Panc1 (cell line): Measurements from ENCODE around the gene HSD17B2. TPM values are rescaled to one million over a fixed set of nuclear protein-coding genes. Genes with fewer than 3 reads are reported as not detected.
"Not testable (repeated sequence)": the region's sequence is repeated elsewhere in the genome, so short reads cannot be mapped to it uniquely, and the experiment has no call there.

ENCODE experiments used
- ATAC-seq: fragments of 200-7000 bp; cut with Tn5 transposase; 2 replicates; pipeline ENCODE4 v1.9.1; 2020; ENCODE audit warnings: mild to moderate bottlenecking, moderate library complexity
- BruUV-seq: library from RNA; stranded (reverse); fragments of 400-500 nt; replicated peaks from 2 replicates; lab custom pipeline; 2021; lab: Mats Ljungman, UMichigan
- CTCF ChIA-PET: fragments of 300-600 bp; sonication (Branson Sonifier 250); formaldehyde crosslinking; loops from one replicate; lab custom pipeline; 2022; ENCODE audit warnings: antibody characterized with exemption; lab: Charles Lee
- POLR2A ChIA-PET: fragments of 300-600 bp; sonication (Branson Sonifier 250); formaldehyde crosslinking; loops from one replicate; lab custom pipeline; 2022; ENCODE audit warnings: antibody characterized with exemption; lab: Charles Lee
- DNase-seq: peaks from one replicate; pipeline ENCODE4 v3.0.0-alpha.2; 2010; ENCODE audit warnings: low read depth, low spot score
- H3K27ac ChIP-seq: 2 replicates; pipeline ENCODE4 v1.5.1; 2011; ENCODE audit warnings: mild to moderate bottlenecking, low read length, inconsistent platforms
- H3K27me3 ChIP-seq: fragments of 200-500 bp; sonication (Bioruptor generic); 2 replicates; pipeline ENCODE4 v1.6.0; 2014; ENCODE audit warnings: low read length, inconsistent platforms; ENCODE audit not compliant: control insufficient read depth, insufficient read depth
- H3K36me3 ChIP-seq: fragments of 200-500 bp; sonication (Bioruptor generic); 2 replicates; pipeline ENCODE4 v1.5.1; 2014; ENCODE audit warnings: inconsistent platforms, mild to moderate bottlenecking, low read length, moderate library complexity; ENCODE audit not compliant: control insufficient read depth, insufficient read depth
- H3K4me1 ChIP-seq: 2 replicates; pipeline ENCODE4 v1.5.1; 2011; ENCODE audit warnings: inconsistent platforms, mild to moderate bottlenecking, low read length, moderate library complexity; ENCODE audit not compliant: control insufficient read depth, insufficient read depth
- H3K4me3 ChIP-seq, 2 experiments: 2 replicates each; pipeline ENCODE4 v1.5.1; 2011 to 2012; ENCODE audit warnings: low read depth in 2 of 2, low read length in 2 of 2, mild to moderate bottlenecking in 2 of 2, inconsistent platforms in 1 of 2, moderate library complexity in 1 of 2
- H3K9me3 ChIP-seq: fragments of 200-500 bp; sonication (Bioruptor generic); 2 replicates; pipeline ENCODE4 v1.5.1; 2014; ENCODE audit warnings: low read depth, mild to moderate bottlenecking, inconsistent platforms, low read length, moderate library complexity; ENCODE audit not compliant: control insufficient read depth, insufficient read depth
- CTCF ChIP-seq: fragments of 450-650 bp; IDR thresholded peaks from 2 replicates; pipeline ENCODE4 v1.5.1; 2017; ENCODE audit warnings: mild to moderate bottlenecking
- POLR2AphosphoS5 ChIP-seq: IDR thresholded peaks from 2 replicates; pipeline ENCODE4 v1.6.1; 2012; ENCODE audit warnings: mild to moderate bottlenecking, low read depth, low read length, moderate library complexity
- SIN3A ChIP-seq: IDR thresholded peaks from 2 replicates; pipeline ENCODE4 v1.6.1; 2012; ENCODE audit warnings: low read depth, mild to moderate bottlenecking, low read length, moderate library complexity, borderline replicate concordance; ENCODE audit not compliant: insufficient read depth
- TCF7L2 ChIP-seq: IDR thresholded peaks from 2 replicates; pipeline ENCODE4 v1.6.1; 2011; ENCODE audit warnings: mild to moderate bottlenecking, low read depth, low read length, inconsistent platforms
- in situ Hi-C: cut with HindIII; loops from 2 replicates; pipeline ENCODE4 v1.10.0; 2016; ENCODE audit warnings: low sequenced_read_pairs, low pct_unique_long_range_greater_than_20kb
- intact Hi-C: fragments of 100-400 bp; cut with micrococcal nuclease; formaldehyde crosslinking; loops from one replicate; pipeline ENCODE4 v1.10.0; 2022; ENCODE audit not compliant: unreplicated experiment
- total RNA-seq: library from RNA; stranded (reverse); gene quantifications from one replicate; pipeline ENCODE4 v1.2.1, GENCODE V29; 2021; ENCODE audit not compliant: unreplicated experiment
- TF ChIP-seq, protein P1 (sequence below), 2 experiments: IDR thresholded peaks; 2 replicates each; pipeline ENCODE4 v1.6.1; 2011 to 2012; ENCODE audit warnings: low read depth in 2 of 2, control low read depth in 1 of 2, low read length in 1 of 2, mild to moderate bottlenecking in 1 of 2, moderate library complexity in 1 of 2; ENCODE audit not compliant: insufficient read depth in 1 of 2

Gene HSD17B2
- total RNA-seq, 1 experiment from 2014 or later = 0.41 TPM

DNA sequence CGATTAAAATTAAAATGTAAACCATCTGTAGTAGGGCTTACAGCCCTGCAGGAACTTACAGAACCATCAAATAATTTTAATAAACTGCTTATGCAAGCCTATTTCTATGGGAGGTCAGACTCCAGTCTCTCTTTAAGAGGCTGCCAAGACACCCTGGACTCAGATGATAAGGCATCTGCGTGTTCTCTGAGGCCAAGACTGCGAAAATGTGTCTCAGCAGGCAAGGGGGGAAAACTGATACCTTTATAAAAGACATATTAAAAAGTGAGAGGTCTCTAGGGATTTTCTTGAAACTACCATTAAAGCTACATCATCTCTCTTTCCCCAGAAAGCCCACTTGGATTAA lies 102.7 kb downstream of the HSD17B2 start:
- ChIA-PET CTCF (no interaction called here), POLR2A (no interaction called here)
- peaks cover 12% of the 10 kb centered on the region for H3K4me1 ChIP-seq
- DNase-seq (no peak), ATAC-seq (no peak)
- H3K27me3 ChIP-seq = no peaks in the 10 kb centered on the region
- TF ChIP-seq SIN3A (no peak), TCF7L2 (no peak), CTCF (no peak), POLR2AphosphoS5 (no peak)
- TF ChIP-seq, protein P1, sequence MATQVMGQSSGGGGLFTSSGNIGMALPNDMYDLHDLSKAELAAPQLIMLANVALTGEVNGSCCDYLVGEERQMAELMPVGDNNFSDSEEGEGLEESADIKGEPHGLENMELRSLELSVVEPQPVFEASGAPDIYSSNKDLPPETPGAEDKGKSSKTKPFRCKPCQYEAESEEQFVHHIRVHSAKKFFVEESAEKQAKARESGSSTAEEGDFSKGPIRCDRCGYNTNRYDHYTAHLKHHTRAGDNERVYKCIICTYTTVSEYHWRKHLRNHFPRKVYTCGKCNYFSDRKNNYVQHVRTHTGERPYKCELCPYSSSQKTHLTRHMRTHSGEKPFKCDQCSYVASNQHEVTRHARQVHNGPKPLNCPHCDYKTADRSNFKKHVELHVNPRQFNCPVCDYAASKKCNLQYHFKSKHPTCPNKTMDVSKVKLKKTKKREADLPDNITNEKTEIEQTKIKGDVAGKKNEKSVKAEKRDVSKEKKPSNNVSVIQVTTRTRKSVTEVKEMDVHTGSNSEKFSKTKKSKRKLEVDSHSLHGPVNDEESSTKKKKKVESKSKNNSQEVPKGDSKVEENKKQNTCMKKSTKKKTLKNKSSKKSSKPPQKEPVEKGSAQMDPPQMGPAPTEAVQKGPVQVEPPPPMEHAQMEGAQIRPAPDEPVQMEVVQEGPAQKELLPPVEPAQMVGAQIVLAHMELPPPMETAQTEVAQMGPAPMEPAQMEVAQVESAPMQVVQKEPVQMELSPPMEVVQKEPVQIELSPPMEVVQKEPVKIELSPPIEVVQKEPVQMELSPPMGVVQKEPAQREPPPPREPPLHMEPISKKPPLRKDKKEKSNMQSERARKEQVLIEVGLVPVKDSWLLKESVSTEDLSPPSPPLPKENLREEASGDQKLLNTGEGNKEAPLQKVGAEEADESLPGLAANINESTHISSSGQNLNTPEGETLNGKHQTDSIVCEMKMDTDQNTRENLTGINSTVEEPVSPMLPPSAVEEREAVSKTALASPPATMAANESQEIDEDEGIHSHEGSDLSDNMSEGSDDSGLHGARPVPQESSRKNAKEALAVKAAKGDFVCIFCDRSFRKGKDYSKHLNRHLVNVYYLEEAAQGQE (IDR thresholded peaks at IDR 0.05; ENCODE audit: insufficient read depth in 1 of 2, low read depth in 2 of 2, low read length in 1 of 2) = no peak
- BruUV-seq = no TSS peak
- H3K36me3 ChIP-seq = no peaks in the 10 kb centered on the region
- peak overlapping the region; percentile 84 for H3K27ac ChIP-seq
- in situ Hi-C loops (no loop called here), intact Hi-C loops (no loop called here)
- H3K4me3 ChIP-seq = no peak overlapping the region
- H3K9me3 ChIP-seq = no peaks in the 10 kb centered on the region

- ChIA-PET CTCF (no interaction called here), POLR2A (no interaction called here)
- no peak for TF ChIP-seq TCF7L2
- TF ChIP-seq, protein P1 (IDR thresholded peaks at IDR 0.05; ENCODE audit: insufficient read depth in 1 of 2, low read depth in 2 of 2, low read length in 1 of 2) = no peak
- no peak for TF ChIP-seq CTCF
- no peak for TF ChIP-seq SIN3A
- peak; percentile 48; the same call in 1 of the 2 replicates for TF ChIP-seq POLR2AphosphoS5
- H3K27ac ChIP-seq = peak overlapping the region; percentile 84
- H3K4me3 ChIP-seq = no peak overlapping the region
- no peaks in the 10 kb centered on the region for H3K27me3 ChIP-seq
- no TSS peak for BruUV-seq
- no peaks in the 10 kb centered on the region for H3K9me3 ChIP-seq
- no peak for DNase-seq
- peaks cover 12% of the 10 kb centered on the region for H3K4me1 ChIP-seq
- in situ Hi-C loops (no loop called here), intact Hi-C loops (no loop called here)
- H3K36me3 ChIP-seq = no peaks in the 10 kb centered on the region
- ATAC-seq = peak; percentile 51; the same call in 1 of the 2 replicates
These were observed 103.6 kb downstream of the HSD17B2 start for GRCh38 chr16:82138478-82139285.

GRCh38 chr16:82139286-82139571 lies 104.2 kb downstream of the HSD17B2 start:
- intact Hi-C loops, BruUV-seq, H3K27me3 ChIP-seq, H3K4me3 ChIP-seq, DNase-seq, H3K36me3 ChIP-seq, H3K9me3 ChIP-seq, ATAC-seq, CTCF ChIA-PET, POLR2A ChIA-PET, in situ Hi-C loops: not testable (repeated sequence)
- peak overlapping the region; percentile 84; the same call in 1 of the 2 replicates for H3K27ac ChIP-seq
- peaks cover 12% of the 10 kb centered on the region for H3K4me1 ChIP-seq
